OCI-LY7 (cell line): Measurements from ENCODE around the gene CAMK1.

ENCODE experiments used
- EZH2phosphoT487 ChIP-seq: fragments of 200-600 bp; sonication (generic); IDR thresholded peaks from 2 replicates; pipeline ENCODE4 v1.6.1; 2018; ENCODE audit warnings: low read depth, borderline replicate concordance, mild to moderate bottlenecking, mixed run types, antibody characterized with exemption, low read length, moderate library complexity, mixed read lengths
- TF ChIP-seq, protein P1 (sequence below): fragments of 200-600 bp; sonication (generic); conservative IDR thresholded peaks from 2 replicates; pipeline ENCODE4 v1.5.1; 2014; ENCODE audit warnings: mild to moderate bottlenecking, antibody characterized with exemption, low read length, moderate library complexity, mixed read lengths

- TF ChIP-seq, protein P1, sequence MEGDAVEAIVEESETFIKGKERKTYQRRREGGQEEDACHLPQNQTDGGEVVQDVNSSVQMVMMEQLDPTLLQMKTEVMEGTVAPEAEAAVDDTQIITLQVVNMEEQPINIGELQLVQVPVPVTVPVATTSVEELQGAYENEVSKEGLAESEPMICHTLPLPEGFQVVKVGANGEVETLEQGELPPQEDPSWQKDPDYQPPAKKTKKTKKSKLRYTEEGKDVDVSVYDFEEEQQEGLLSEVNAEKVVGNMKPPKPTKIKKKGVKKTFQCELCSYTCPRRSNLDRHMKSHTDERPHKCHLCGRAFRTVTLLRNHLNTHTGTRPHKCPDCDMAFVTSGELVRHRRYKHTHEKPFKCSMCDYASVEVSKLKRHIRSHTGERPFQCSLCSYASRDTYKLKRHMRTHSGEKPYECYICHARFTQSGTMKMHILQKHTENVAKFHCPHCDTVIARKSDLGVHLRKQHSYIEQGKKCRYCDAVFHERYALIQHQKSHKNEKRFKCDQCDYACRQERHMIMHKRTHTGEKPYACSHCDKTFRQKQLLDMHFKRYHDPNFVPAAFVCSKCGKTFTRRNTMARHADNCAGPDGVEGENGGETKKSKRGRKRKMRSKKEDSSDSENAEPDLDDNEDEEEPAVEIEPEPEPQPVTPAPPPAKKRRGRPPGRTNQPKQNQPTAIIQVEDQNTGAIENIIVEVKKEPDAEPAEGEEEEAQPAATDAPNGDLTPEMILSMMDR, result 0 out of 2 replicates have a peak, but pooled peaks have one; percentile 32
- no peak for TF ChIP-seq EZH2phosphoT487
These were observed 53.8 kb downstream of the CAMK1 start for GRCh38 chr3:9715764-9716437.
